PC-3 (cell line): ENCODE results near the gene CD2. TPM values are rescaled to one million over a fixed set of nuclear protein-coding genes. Genes with fewer than 3 reads are reported as not detected.

ENCODE experiments used
- ATAC-seq: fragments of 200-7000 bp; cut with Tn5 transposase; 2 replicates; pipeline ENCODE4 v1.9.1; 2020; ENCODE audit warnings: mild to moderate bottlenecking, moderate library complexity
- BruUV-seq: library from RNA; stranded (reverse); fragments of 400-500 nt; replicated peaks from 2 replicates; lab custom pipeline; 2021; lab: Mats Ljungman, UMichigan
- CTCF ChIA-PET: fragments of 300-600 bp; sonication (Branson Sonifier 250); formaldehyde crosslinking; loops from one replicate; lab custom pipeline; 2022; ENCODE audit warnings: antibody characterized with exemption; lab: Charles Lee
- POLR2A ChIA-PET: fragments of 300-600 bp; sonication (Branson Sonifier 250); formaldehyde crosslinking; loops from one replicate; lab custom pipeline; 2022; ENCODE audit warnings: antibody characterized with exemption; ENCODE audit not compliant: unreplicated experiment; lab: Charles Lee
- DNase-seq: peaks from one replicate; pipeline ENCODE4 v3.0.0-alpha.2; 2015
- H2AFZ ChIP-seq: fragments of 300-600 bp; sonication (generic); 2 replicates; pipeline ENCODE4 v1.6.0; 2016; ENCODE audit warnings: antibody characterized with exemption, low read length
- H3F3A ChIP-seq: fragments of 300-600 bp; sonication (generic); one replicate; pipeline ENCODE4 v1.6.0; 2017; ENCODE audit warnings: antibody characterized with exemption, low read length, control low read depth, mild to moderate bottlenecking; ENCODE audit not compliant: unreplicated experiment
- H3K27ac ChIP-seq: fragments of 300-600 bp; sonication (generic); 2 replicates; pipeline ENCODE4 v1.5.1; 2016; ENCODE audit warnings: mild to moderate bottlenecking, low read length
- H3K27me3 ChIP-seq: fragments of 300-600 bp; sonication (generic); 2 replicates; pipeline ENCODE4 v1.6.1; 2016; ENCODE audit warnings: low read length, mixed read lengths
- H3K36me3 ChIP-seq: fragments of 300-600 bp; sonication (generic); 2 replicates; pipeline ENCODE4 v1.6.1; 2016; ENCODE audit warnings: low read depth, mixed run types, low read length, mixed read lengths
- H3K4me1 ChIP-seq: fragments of 300-600 bp; sonication (generic); 2 replicates; pipeline ENCODE4 v1.5.1; 2016; ENCODE audit warnings: low read length; ENCODE audit not compliant: insufficient read depth
- H3K4me2 ChIP-seq: fragments of 300-600 bp; sonication (generic); 2 replicates; pipeline ENCODE4 v1.6.0; 2016; ENCODE audit warnings: low read length
- H3K4me3 ChIP-seq: fragments of 300-600 bp; sonication (generic); 2 replicates; pipeline ENCODE4 v1.5.1; 2016; ENCODE audit warnings: mild to moderate bottlenecking, low read length, mixed read lengths
- H3K79me2 ChIP-seq: fragments of 300-600 bp; sonication (generic); 2 replicates; pipeline ENCODE4 v1.6.1; 2017; ENCODE audit warnings: low read length, mixed read lengths
- H3K9ac ChIP-seq: fragments of 300-600 bp; sonication (generic); 2 replicates; pipeline ENCODE4 v1.6.0; 2016; ENCODE audit warnings: mild to moderate bottlenecking, low read length
- H3K9me2 ChIP-seq: fragments of 300-600 bp; sonication (generic); replicated peaks from 2 replicates; pipeline ENCODE4 v1.6.1; 2016; ENCODE audit warnings: mixed run types, low read length, mixed read lengths
- H3K9me3 ChIP-seq: fragments of 300-600 bp; sonication (generic); 2 replicates; pipeline ENCODE4 v1.6.1; 2016; ENCODE audit warnings: low read length, mixed read lengths
- H4K20me1 ChIP-seq: fragments of 300-600 bp; sonication (generic); 2 replicates; pipeline ENCODE4 v1.6.1; 2016; ENCODE audit warnings: low read length, mixed read lengths
- EZH2 ChIP-seq: fragments of 300-600 bp; sonication (generic); IDR thresholded peaks from one replicate; pipeline ENCODE4 v1.6.1; 2017; ENCODE audit warnings: antibody characterized with exemption, mild to moderate bottlenecking, low read length; ENCODE audit not compliant: unreplicated experiment
- EZH2phosphoT487 ChIP-seq: fragments of 300-600 bp; sonication (generic); IDR thresholded peaks from 2 replicates; pipeline ENCODE4 v1.6.1; 2018; ENCODE audit warnings: mild to moderate bottlenecking, antibody characterized with exemption, low read length, borderline replicate concordance
- intact Hi-C: fragments of 100-400 bp; cut with micrococcal nuclease; formaldehyde crosslinking; loops from 2 replicates; pipeline ENCODE4 v1.9.0; 2023
- total RNA-seq: library from RNA; depleted of rRNA; stranded (reverse); fragments of >200 nt; gene quantifications from 2 replicates; pipeline ENCODE4 v1.2.3, GENCODE V29; 2014
- TF ChIP-seq, protein P1 (sequence below): fragments of 300-600 bp; sonication (generic); conservative IDR thresholded peaks from 2 replicates; pipeline ENCODE4 v1.5.1; 2017; ENCODE audit warnings: antibody characterized with exemption, low read depth, mild to moderate bottlenecking, low read length

CD2 gene
- total RNA-seq, 1 experiment from 2014 or later, result not detected

DNA sequence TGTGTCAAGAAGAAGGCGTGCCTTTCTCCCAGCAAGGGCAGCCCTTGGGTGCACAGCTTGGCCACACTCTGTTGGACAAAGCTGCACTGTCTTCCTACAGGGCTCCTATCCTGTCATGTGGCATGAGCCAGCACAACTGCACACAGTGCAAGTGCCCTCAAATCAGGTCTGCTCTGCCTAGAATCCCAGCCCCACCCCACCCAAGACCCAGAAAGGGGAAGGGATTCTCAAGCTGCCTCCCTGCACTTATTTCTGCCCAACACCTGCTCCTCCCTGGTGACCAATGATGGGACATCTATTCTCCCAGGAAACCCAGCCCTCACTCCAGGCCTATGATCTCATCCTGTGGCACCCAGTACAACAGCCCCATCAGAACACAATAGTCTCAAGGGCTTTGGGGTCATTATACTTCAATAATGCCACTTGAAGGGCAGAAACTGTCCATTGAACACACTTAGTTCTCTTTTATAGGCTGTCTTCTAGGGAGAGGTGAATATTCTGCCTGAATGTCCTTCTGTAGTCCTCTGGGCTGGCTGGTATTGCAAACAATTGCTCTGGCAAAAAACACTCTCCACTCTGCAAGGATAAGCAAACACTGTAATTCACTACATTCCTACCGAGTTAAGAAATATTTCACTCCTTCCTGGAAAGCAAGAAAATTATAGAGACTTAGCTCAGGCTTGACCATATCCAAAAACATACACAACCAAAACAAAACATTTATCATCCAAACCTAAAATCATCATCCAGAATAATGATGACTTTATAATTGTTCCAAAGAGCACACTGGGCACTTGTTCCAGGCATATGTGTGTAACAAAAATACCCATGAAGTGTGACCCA lies 43.6 kb upstream of the CD2 start:
- Histone ChIP-seq H3K9me3 (no peaks in the 10 kb centered on the region), H3K79me2 (no peaks in the 10 kb centered on the region), H3K36me3 (no peaks in the 10 kb centered on the region), H3K27me3 (no peaks in the 10 kb centered on the region), H3K9me2 (no peaks in the 10 kb centered on the region), H4K20me1 (no peaks in the 10 kb centered on the region), H3K9ac (no peak overlapping the region), H3F3A (no peaks in the 10 kb centered on the region), H3K4me3 (no peak overlapping the region), H2AFZ (no peak overlapping the region), H3K27ac (no peak overlapping the region), H3K4me2 (no peak overlapping the region), H3K4me1 (no peaks in the 10 kb centered on the region)
- ATAC-seq (no peak), DNase-seq (no peak)
- ChIA-PET POLR2A (no interaction called here), CTCF (no interaction called here)
- intact Hi-C loops, result no loop called here
- no TSS peak for BruUV-seq
- TF ChIP-seq, protein P1, sequence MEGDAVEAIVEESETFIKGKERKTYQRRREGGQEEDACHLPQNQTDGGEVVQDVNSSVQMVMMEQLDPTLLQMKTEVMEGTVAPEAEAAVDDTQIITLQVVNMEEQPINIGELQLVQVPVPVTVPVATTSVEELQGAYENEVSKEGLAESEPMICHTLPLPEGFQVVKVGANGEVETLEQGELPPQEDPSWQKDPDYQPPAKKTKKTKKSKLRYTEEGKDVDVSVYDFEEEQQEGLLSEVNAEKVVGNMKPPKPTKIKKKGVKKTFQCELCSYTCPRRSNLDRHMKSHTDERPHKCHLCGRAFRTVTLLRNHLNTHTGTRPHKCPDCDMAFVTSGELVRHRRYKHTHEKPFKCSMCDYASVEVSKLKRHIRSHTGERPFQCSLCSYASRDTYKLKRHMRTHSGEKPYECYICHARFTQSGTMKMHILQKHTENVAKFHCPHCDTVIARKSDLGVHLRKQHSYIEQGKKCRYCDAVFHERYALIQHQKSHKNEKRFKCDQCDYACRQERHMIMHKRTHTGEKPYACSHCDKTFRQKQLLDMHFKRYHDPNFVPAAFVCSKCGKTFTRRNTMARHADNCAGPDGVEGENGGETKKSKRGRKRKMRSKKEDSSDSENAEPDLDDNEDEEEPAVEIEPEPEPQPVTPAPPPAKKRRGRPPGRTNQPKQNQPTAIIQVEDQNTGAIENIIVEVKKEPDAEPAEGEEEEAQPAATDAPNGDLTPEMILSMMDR, result no peak
- TF ChIP-seq EZH2phosphoT487 (no peak), EZH2 (no peak)

DNA sequence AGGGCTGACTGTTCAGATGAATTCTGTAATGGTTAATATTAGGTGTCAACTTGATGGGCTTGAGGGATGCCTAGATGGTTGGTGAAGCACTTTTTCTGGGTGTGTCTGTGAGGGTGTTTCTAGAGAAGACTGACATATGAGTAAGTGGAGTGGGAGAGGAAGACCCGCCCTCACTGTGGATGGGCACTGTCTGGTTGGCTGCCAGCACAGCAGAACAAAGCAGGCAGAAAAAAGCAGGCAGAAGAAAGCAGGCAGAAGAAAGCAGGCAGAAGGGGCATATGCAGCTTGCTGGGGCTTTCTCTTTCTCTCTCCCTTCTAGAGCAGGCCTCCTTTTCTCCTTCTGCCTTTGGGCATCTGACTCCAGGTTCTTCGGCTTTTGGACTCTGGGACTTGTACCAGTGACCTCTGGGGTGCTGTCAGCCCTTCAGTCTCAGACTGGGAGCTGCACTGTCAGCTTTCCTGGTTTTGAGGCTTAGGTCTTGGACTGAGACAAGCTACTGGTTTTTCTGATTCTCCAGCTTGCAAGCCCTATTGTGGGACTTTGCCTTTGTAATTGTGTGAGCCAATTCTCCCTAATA lies 42.9 kb upstream of the CD2 start:
- CTCF ChIA-PET, result no interaction called here
- Histone ChIP-seq H2AFZ (no peak overlapping the region), H4K20me1 (no peaks in the 10 kb centered on the region), H3K4me1 (no peaks in the 10 kb centered on the region), H3K79me2 (no peaks in the 10 kb centered on the region), H3K9ac (no peak overlapping the region), H3K9me3 (no peaks in the 10 kb centered on the region), H3K27ac (no peak overlapping the region), H3K9me2 (no peaks in the 10 kb centered on the region), H3K27me3 (no peaks in the 10 kb centered on the region), H3F3A (no peaks in the 10 kb centered on the region), H3K4me2 (no peak overlapping the region), H3K36me3 (no peaks in the 10 kb centered on the region), H3K4me3 (no peak overlapping the region)
- ATAC-seq (no peak), DNase-seq (peak; percentile 45)
- BruUV-seq, result no TSS peak
- POLR2A ChIA-PET, result no interaction called here
- TF ChIP-seq EZH2phosphoT487 (no peak), EZH2 (no peak)
- TF ChIP-seq, protein P1, result no peak
- intact Hi-C loops, result no loop called here

DNA sequence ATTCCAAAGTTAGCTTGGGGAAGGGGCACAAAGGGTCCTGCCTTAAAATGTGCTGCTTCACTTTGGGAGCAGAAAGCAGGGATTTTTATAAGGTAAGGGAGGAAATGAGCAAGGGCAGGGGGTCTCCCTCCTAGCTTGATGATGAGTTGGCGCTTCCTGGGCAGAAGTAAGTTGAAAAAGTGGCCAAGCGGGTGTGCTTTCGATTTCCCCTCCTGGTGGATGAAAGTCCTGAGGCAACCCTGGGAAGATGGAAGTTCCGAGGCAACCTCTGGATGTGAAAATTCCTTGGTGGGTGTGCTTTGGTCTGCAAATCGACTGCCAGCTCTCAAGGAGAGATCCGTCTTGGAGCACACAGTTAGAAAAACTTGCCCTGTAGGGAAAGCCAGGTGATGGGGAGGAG lies 41.7 kb upstream of the CD2 start:
- Histone ChIP-seq H3K27ac (no peak overlapping the region), H3K4me3 (no peak overlapping the region), H3K79me2 (no peaks in the 10 kb centered on the region), H4K20me1 (no peaks in the 10 kb centered on the region), H3K36me3 (no peaks in the 10 kb centered on the region), H3K9ac (no peak overlapping the region), H3K9me3 (no peaks in the 10 kb centered on the region), H3K4me1 (no peaks in the 10 kb centered on the region), H3F3A (no peaks in the 10 kb centered on the region), H3K4me2 (no peak overlapping the region), H2AFZ (no peak overlapping the region), H3K9me2 (0 out of 2 replicates have a peak, but pooled peaks cover 2% of the 10 kb centered on the region), H3K27me3 (no peaks in the 10 kb centered on the region)
- no TSS peak for BruUV-seq
- no peak for TF ChIP-seq EZH2
- TF ChIP-seq, protein P1, result no peak
- TF ChIP-seq EZH2phosphoT487, result no peak
- DNase-seq (no peak), ATAC-seq (no peak)
- POLR2A ChIA-PET, result no interaction called here
- CTCF ChIA-PET, result no interaction called here
- intact Hi-C loops, result no loop called here
